DOHH2 (cell line): ENCODE measurements around the gene BRD3.

Experiments
- CTCF ChIP-seq: fragments of 200-600 bp; sonication (generic); IDR thresholded peaks from one replicate; pipeline ENCODE4 v1.5.1; 2014; ENCODE audit warnings: antibody characterized with exemption, mild to moderate bottlenecking, low read depth, low read length; ENCODE audit not compliant: poor library complexity, severe bottlenecking
- EZH2phosphoT487 ChIP-seq: fragments of 200-600 bp; sonication (generic); IDR thresholded peaks from 2 replicates; pipeline ENCODE4 v1.6.1; 2017; ENCODE audit warnings: borderline replicate concordance, mild to moderate bottlenecking, antibody characterized with exemption, low read length, moderate library complexity, mixed read lengths

- no peak for TF ChIP-seq CTCF
- TF ChIP-seq EZH2phosphoT487 = no peak
Measured at GRCh38 chr9:133989625-133990365, 78.0 kb downstream of the BRD3 start.
